ENCODE measurements around the gene TRAPPC11. TPM values are rescaled to one million over a fixed set of nuclear protein-coding genes. Genes with fewer than 3 reads are reported as not detected.

Gene TRAPPC11
- total RNA-seq, 2 donors from 2014 or later, result 35.1 to 36.7 TPM

DNA sequence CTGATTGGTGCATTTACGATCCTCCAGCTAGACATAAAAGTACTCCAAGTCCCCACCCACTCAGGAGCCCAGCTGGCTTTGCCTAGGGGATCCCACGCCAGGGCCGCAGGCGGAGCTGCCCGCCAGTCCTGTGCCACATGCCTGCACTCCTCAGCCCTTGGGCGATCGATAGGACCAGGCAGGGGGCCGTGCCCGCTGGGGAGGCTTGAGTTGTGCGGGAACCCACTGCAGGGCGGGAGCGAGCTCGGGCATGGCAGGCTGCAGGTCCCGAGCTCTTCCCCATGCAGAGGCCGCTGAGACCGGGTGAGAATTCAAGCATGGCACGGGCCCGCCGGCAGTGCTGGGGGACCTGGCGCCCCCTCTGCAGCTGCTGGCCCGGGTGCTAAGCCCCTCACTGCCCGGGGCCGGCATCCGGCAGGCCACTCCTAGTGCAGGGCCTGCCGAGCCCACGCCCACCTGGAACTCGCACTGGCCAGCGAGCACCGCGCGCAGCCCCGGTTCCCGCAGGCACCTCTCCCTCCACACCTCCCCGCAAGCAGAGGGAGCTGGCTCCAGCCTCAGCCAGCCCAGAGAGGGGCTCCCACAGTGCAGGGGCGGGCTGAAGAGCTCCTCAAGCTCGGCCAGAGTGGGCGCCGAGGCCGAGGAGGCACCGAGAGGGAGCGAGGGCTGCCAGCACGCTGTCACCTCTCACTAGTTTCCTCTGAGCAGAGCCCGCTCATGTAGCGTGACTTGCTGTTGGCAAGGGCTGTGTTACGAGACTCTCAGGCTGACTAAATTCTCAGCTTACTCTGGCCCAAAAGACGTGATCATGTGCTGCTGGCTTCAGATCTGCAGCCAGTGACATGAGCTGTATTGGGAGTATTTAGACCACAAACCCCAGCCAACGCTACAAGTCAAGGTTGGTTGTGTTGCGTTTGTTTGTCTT, 87.5 kb downstream of the TRAPPC11 start:
- intact Hi-C loops (cut with DNase I), result no loop called here

DNA sequence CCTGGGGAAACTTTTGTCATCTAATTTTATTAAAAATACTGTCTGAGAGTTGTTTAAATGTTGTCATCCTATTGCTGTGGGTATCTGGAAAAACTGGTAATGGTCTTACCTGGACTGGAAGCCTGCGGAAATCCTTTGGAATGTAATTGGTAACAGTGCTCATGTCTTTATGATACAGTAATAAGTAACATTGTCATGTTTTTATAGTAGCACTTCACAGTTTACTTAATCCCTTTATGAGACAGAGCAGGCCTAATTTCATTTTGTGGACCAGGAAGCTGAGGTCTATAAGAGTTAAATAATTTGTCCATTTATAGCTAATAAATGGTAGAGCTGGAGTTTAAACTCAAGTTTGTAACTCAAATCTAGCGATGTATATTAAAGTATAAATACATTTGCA, 88.3 kb downstream of the TRAPPC11 start:
- intact Hi-C loops (cut with DNase I), result no loop called here

More for the DNA sequence above, 87.5 kb downstream of the TRAPPC11 start:
- DNase-seq (ENCODE audit: low spot score), result no peak

DNA sequence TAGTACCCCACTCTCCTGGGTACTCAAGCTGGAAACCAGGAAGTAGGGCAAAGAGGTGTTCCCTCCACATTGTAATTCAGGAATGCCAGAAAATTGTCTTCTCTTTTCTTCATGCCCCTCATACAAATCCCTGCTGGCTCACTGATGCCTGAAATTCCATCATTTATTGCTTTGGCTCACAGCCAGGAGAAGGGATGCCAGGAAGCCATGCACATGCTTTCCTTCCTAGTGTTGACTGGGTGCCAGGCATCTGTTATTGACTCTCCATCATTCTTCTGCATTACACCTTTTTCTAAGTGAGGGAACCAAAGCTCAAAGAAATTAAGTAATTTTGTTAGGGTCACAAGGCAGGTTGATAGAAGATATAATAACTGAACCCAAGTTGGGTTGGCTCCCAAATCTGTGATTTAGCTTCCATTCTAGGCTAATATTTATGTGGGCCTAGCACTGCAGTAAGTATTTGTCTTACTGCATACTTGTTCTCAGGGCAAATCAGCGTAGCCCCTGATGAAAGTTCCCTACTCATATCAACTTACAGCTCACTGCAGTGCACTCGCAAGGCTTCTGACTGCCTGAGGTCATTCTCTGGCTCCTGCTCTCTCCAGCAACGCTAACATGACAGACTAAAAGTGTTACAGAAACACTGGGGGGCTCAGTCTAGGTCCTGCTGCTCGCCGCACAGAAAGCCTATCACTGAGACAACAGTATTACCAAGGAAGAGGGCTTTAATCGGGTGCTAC, 89.0 kb downstream of the TRAPPC11 start:
- intact Hi-C loops (cut with DNase I), result no loop called here
- no peak for DNase-seq (ENCODE audit: low spot score)

More for the DNA sequence above, 88.3 kb downstream of the TRAPPC11 start:
- no peak for DNase-seq (ENCODE audit: low spot score)

DNA sequence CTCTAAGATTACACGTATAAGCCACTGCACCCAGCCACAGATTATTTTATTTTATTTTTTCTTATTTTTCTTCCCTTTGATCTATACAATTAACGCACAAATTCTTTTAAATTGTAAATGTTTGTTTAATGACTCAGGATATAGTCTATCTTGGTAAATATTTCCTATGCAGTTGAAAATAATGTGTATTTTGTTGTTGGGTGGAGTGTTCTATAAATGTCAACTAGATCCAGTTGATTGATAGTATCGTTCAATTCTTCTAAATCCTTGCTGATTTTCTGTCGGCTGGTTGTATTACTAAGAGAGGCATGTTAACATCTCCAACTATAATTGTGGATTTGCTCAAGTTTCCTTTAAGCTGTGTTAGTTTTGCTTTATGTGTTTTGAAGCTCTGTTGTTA, 92.0 kb downstream of the TRAPPC11 start:
- DNase-seq (ENCODE audit: low spot score), result no peak
- intact Hi-C loops (cut with DNase I), result no loop called here

DNA sequence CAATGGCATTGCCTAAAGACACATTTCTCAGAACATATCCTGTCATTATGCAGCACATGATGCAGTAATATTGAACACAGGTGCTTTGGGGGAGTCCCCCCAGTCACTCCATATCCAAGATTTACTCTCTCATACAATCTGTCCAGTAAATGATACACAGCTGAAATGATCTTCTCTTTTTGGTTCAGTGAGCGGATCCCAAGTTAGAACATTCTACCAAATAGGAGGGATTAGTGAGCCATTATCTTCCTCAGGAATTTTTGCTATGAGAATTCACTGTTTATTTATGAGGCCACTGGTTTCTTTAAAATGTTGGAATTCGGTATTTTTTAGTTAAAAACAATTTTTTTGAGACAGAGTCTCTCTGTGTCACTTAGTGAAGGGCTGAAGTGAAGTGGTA, 96.5 kb downstream of the TRAPPC11 start:
- no peak for DNase-seq (ENCODE audit: low spot score)
- intact Hi-C loops (cut with DNase I), result no loop called here

DNA sequence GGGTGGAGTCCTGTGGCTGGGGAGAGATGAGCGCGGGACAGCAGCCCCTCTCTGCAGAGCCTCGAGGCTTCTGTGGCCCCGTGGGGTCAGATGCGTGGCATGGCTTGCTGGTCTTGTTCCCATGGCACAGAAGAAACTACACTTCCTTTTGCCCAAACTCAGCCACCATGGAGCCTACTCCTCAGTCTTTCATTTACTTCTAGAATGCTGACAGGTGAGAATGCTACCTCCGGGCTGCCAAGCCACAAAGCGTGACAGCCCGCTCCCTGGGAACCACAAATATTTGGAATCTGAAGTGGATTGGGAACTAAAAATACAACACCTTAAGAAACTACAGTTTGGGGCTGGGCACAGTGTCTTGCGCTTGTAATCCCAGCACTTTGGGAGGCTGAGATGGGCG, 98.0 kb downstream of the TRAPPC11 start:
- intact Hi-C loops (cut with DNase I), result no loop called here
- no peak for DNase-seq (ENCODE audit: low spot score)

DNA sequence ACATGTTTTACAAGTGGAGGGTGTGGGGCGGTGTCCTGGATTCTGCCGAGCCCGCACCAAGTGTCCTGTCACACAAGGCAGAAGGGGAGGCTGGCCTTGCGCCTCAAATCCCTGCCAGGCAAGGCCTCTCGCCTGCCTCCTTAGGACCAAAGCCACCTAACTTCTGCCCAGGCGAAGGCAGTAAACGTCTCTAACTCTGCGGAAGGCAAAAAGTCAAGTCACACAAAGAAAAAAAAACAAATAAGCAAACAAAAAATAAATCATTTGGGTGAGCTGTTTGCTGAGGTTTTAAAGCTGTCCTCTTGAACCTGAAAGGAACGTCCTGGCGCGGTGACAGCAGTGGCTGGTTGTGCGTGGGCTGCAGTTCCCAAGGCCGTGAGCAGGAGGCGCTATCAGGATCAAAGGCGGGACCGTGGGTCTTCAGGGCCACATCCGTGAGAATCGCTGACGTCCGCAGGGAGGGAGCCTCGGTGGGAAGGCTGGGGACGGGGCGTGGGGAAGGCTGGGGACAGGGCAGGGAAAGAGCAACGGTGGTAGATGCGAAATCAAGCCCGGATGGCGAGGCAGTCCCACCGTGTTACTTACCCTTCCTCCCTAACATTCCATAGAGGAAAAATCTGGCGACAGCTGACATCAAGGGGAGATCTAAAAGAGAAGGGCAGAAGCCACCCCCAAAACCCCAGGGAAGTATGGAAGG, 99.1 kb downstream of the TRAPPC11 start:
- no peak for DNase-seq (ENCODE audit: low spot score)
- intact Hi-C loops (cut with DNase I), result no loop called here

DNA sequence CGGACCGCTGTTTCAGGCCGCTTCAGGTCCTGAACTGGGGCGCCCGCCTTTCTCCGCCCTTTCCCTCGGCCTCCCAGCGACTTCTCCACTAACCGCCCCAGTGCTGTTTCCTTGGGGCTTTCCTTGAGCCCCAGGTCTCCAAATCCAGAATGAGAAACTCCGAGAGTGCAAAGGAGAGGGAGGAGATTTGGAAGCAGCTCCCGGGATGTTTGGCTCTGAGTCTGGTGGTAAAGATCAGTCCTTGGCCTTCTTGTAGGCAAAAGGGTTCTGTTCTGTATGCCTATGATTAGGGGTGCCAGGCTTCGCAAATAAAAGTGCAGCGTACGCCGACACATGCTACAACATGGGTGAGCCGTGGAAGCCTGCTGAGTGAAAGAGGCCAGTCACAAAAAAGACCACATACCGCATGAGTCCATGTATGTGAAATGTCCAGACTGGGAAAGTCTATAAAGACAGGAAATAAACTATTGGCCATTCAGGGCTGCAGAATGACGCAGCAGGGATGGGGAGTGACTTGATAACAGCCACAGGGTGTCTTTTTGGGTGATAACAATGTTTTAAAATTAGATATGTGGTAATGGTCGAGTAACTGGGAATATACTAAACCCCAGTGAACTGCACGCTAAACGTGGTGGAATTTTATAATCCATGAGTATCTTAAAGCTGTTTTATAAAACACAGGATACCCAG, 99.8 kb downstream of the TRAPPC11 start:
- intact Hi-C loops (cut with DNase I), result no loop called here
- no peak for DNase-seq (ENCODE audit: low spot score)

DNA sequence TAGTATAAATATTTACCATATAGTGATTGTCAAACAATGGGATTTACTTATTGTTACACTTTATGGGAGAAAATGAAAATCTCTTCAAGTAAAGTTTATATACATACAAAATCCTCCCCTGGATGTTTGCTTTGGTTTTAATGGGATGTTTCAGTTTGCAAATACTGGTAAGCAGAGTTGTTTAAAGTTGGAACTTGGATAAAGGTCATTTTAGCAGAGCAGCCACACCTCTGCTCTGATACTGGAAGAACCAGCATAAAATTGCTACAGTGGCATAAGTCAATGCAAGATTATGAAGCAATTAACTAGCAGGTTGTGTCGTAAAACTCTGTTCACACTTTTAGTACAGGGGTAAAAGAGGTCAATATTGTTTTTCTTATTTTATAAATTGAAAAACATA, 101.2 kb downstream of the TRAPPC11 start:
- no peak for DNase-seq (ENCODE audit: low spot score)
- intact Hi-C loops (cut with DNase I), result no loop called here

Other genes with a start within 250 kb of the TRAPPC11 start
- gene CDKN2AIP, start 214.7 kb upstream of the TRAPPC11 start, total RNA-seq, result 10 to 100 TPM; 10.8 to 11.0 TPM
- gene ING2, start 154.2 kb upstream of the TRAPPC11 start, total RNA-seq, result 10 to 100 TPM in 1 of 2 donors, 1 to 10 TPM in 1; 9.2 to 11.8 TPM
- 10 to 100 TPM; 16.8 to 18.2 TPM for gene RWDD4, start 108 bp upstream of the TRAPPC11 start, total RNA-seq
- gene STOX2, start 246.0 kb downstream of the TRAPPC11 start, total RNA-seq, result 1 to 10 TPM; 6.5 to 6.9 TPM

Measured in posterior vena cava (tissue), 2 donors.